COLO829 (cell line): ENCODE results near the gene STAT2.
"Not testable (repeated sequence)": the region's sequence is repeated elsewhere in the genome, so short reads cannot be mapped to it uniquely, and the experiment has no call there.

Experiments
- DNase-seq: peaks from one replicate; pipeline ENCODE4 v3.0.0; 2012; ENCODE audit warnings: low spot score

The STAT2 gene

DNA sequence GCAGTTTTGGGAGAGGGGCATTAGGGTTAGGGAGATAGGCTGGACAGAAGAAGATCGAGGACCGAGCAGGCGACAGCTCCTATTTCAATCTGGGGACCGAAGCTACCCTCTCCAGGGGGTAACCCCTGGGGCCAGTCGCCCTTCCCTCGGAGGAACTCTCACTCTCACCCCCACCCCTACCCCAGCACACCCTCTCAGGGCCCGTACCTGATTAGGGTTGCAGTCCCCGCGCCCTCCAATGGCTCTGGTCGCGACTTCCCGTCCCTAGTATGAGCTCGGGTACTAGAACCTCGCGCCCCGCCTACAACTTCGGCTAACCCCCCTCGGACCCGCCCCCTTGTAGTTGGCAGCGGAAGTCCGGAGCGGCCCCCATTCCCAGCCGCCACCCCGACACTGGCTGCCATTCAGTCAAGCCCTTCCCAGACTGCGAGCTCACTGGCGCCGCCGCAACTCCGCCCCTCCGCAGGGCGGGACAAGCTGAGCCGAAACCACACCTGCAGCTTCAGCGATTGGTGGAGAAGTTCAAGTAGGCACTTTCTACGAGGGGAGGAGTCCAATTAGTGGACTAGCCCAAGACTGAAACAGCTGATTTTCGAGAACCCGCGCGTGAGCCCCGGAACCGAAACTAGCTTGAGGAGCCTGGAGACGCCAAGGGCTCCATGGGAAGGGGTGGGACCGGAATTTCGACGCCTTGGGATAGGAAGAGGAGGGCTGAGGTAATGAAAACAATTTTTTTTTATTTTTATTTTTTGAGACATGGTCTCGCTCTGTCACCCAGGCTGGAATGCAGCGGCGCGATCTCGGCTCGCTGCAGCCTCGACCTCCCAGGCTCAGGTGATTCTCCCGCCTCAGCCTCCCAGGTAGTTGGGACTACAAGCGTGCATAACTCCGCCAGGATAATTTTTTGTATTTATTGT, at the start of gene STAT2:
STAT2 (minus strand) TSS at position 257 of the 917 bp plus-strand sequence. CDS start 3,536 bp downstream, outside the sequence.
- DNase-seq: peak; percentile 97

DNA sequence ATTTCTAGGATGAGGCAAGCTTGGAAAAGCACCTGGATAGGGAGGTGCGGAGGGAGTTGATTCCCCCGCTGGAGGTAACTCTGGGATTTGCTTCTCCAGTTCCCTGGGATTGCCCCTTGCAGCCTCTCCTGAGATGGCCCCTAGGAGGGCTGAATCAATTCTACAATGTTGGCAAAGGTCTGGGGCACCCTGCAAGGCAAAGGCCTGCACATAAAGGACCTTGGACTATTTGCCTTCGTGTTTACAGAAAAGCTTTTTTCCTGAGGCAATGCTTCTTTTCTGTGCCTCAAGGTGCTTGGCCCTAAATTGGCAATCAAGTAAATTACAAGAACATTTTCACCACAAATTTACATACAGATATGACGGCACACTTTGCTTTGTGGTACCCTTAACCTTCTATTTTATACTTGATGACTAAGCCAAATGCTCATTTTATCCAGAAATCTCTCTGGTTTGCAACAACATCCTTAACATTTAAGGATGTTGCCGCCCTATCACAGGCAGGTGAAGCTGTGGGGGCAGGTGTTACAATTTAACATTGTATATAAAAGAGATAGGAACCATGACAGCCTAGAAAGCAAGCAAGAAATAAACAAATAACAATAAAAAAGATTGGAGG, 49.0 kb upstream of the STAT2 start:
- DNase-seq: no peak

DNA sequence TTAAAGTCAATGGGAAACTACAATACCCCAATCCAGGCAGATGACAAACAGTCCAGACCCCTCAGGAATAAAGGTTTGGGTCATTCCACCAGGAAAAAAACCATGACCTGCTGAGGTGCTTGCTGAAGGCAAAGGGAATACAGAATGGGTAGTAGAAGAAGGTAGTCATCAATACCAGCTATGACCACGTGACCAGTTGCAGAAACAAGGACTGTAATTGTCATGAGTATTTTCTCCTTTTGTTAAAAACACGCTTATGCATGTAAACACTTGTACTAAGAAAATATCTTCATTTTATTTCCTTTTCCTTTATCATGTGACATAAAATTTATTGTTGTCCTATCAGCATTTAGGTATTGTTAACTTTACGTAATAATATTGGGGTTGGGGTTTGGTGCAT, 44.3 kb upstream of the STAT2 start:
- DNase-seq: not testable (repeated sequence)

DNA sequence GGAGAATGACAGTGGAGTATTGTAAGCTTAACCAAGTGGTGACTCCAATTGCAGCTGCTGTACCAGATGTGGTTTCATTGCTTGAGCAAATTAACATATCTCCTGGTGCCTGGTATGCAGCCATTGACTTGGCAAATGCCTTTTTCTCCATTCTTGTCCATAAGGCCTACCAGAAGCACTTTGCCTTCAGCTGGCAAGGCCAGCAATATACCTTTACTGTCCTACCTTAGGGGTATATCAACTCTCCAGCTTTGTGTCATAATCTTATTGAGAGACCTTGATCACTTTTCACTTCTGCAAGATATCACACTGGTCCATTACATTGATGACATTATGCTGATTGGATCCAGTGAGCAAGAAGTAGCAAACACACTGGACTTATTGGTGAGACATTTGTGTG, 41.7 kb upstream of the STAT2 start:
- not testable (repeated sequence) for DNase-seq

DNA sequence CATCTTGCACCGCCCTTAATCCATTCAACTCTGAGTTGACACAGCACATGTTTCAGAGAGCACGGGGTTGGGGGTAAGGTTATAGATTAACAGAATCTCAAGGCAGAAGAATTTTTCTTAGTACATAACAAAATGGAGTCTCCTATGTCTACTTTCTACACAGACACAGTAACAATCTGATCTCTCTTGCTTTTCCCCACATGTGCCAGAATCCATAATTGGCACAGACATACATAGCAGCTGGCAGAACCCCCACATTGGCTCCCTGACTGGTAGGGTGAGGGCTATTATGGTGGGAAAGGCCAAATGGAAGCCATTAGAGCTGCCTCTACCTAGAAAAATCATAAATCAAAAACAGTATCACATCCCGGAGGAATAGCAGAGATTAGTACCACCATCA, 41.2 kb upstream of the STAT2 start:
- not testable (repeated sequence) for DNase-seq

DNA sequence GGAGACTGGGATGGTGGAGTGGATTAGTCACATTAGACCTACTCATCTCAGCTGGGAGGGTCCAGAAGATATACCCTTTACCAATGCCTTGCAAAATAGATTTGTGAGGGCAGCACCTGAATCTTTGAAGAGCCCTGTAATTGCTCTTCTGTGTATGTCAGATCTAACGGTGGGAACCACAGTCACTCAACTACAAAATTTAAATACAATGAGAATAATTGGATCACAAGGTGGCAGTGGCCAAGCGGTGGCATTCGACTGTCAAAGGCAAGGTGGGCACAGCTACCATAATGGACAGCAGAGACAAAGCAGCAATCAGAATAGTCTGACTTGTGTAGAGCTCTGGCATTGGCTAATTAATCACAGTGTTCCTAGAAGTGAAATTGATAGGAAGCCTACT, 39.6 kb upstream of the STAT2 start:
- not testable (repeated sequence) for DNase-seq

DNA sequence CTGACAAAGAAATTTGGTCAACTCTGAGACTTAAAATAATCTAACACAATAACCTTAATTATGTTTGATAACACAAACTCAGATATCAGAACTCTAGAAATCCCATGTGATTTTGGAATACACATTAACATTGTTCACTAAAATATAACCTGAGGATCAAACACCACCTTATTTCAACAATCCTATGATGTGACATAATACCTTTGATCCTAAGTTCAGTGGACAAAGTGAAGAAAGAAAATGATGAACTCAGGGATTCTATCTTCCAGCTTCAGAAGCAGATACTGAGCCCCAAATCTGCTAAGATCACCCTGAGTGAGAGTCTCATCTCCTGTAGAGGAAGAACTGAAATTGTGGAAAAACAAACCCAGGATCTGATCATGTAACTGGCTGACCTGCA, 38.4 kb upstream of the STAT2 start:
- no peak for DNase-seq

DNA sequence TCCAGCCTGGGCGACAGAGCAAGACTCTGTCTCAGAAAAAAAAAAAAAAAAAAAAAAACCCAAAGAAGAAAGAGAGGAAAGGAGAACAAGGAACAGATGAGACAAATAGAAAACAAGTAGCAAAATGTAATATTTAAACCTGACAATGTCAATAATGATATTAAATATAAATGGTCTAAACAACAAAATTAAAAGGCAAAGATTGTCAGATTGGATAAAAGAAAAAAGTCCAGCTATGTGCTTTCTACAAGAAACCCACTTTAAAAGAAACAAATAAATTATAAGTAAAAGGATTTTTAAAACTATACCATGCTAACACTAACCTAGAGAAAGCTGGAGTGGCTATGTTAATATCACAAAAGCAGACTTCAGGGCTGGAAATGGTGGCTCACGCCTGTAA, 32.4 kb upstream of the STAT2 start:
- DNase-seq: no peak

DNA sequence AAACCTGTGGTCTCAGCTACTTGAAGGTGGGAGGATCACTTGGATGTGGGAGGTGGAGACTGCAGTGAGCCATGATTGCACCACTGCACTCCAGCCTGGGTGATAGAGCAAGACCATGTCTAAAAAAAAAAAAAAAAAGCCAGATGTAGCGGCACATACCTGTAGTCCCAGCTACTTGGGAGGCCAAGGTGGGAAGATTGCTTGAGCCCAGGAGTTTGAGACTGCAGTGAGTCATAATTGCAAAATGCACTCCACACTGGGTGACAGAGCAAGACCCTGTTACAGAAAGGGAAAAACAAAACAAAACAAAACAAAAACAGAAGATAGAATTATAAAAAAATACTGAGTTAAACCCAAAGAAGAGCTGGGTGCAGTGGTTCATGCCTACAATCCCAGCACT, 31.8 kb upstream of the STAT2 start:
- no peak for DNase-seq

DNA sequence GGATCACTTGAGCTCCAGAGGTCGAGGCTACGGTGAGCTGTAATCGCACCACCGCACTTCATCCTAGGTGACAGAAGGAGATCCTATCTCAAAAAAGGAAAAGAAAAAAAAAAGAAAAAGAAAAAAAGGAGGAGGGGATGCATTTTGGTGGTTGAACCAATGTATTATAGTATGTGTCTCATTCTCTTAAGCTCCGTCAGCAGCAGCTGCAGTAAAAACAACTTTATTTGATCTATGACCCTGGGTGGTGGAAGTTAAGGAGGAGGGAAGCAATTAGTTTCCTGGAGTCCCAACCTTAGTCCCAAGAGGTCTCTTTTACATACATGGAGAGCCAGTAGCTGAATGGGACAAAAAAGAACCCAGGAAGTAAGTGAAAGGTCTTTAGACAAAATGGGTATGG, 29.5 kb upstream of the STAT2 start:
- no peak for DNase-seq

DNA sequence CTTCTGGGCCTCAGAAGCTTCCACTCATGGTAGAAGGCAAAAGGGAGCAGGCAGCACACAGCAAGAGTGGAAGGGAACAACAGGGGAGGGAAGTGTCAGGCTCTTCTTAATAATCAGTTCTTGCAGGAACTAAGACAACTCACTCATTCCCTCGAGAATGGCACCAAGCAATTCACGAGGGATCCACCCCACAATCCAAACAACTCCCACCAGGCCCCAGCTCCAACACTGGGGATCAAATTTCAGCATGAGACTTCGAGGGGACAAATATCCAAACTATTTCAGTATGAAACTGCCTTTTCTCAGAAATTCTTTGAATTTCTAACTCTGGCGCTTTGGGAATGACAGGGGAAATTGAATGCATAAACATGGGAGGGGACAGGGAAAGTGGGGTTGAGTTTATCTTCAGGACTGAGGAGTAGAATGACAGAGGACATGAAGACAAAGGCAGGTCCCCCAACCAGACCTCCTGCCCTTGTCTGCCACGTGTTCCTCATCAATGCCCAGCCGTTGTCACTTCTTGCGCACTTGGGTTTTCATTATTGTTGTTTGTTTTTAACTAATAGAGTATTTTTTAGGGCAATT, 27.3 kb upstream of the STAT2 start:
- no peak for DNase-seq

DNA sequence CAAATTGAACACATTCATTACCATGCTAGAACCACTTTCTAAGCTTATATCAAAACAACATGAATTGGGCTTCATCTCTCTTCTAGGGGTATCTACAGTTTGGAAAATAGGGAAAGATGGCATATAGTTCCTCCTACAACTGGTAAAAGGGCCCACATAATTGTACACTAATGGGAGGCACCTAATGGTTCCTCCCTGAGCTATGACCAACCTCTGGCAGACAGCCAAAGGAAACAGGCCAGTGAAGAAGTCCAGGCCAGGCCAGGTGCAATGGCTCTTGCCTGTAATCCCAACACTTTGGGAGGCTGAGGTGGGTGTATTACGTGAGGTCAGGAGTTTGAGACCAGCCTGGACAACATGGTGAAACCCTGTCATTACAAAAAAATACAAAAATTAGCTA, 26.0 kb upstream of the STAT2 start:
- no peak for DNase-seq

DNA sequence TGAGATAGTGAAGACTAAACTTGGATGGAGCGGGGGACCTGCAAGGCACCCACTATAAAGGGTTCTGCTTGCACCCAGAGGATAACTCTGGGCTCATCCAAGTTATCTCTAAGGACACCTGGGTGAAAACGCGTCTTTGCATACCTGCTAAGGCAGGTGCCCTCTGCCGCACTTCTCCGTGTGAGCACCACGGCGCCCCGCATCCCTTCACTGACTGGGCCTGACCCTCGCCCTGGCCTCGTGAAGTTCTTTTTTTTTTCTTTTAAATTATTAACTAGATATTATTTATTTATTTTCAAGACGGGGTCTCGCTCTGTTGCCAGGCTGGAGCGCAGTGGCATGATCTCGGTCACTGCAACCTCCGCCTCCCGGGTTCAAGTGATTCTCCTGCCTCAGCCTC, 22.7 kb upstream of the STAT2 start:
- no peak for DNase-seq

DNA sequence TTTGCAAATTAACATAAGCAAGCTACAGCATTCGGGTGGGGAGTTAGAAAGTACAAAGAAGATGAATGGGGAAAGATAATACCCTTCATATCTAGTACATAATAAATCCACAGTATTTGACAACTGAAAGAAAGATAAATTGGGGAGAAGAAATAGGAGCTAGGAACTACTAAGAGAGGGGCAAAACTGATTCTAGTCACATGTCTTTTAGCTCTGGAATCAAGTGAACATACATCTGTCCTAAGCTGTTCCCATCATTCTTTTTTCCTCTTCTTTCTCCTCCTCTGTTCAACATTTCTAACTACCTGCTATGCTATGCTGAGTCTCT, 18.0 kb upstream of the STAT2 start:
- DNase-seq: no peak

DNA sequence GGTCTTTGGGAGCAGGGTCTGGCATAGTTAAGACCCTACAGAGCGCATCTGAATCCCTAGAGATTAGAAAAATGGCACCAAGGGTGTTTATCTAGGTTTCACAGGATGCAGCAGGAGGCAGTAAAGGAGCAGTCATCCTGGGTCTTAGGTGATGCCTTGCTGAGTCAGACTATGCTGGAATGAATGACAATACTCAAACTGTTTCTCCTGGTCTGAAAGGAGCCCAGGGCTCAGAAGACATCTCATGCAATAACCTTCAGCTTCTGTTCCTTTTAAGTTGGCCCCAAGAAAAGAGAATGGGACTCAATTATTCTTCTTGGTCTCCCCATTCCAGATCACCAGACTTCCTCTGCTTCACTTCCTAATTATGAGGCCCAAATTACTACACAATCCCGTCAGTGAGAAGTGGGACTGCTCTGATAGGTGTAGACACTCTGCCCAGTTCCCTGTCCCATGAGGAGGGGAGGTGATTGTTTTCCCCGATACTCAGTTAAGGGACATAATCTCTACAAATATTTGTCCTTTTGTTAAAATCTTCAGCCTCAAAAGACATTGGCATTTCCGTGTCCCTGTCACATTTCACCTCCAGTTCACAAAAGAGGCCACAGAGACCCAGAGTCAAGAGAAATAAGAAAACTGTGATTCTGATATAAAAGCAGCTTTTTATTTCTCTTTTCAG, 17.5 kb upstream of the STAT2 start:
- DNase-seq: peak; percentile 23

DNA sequence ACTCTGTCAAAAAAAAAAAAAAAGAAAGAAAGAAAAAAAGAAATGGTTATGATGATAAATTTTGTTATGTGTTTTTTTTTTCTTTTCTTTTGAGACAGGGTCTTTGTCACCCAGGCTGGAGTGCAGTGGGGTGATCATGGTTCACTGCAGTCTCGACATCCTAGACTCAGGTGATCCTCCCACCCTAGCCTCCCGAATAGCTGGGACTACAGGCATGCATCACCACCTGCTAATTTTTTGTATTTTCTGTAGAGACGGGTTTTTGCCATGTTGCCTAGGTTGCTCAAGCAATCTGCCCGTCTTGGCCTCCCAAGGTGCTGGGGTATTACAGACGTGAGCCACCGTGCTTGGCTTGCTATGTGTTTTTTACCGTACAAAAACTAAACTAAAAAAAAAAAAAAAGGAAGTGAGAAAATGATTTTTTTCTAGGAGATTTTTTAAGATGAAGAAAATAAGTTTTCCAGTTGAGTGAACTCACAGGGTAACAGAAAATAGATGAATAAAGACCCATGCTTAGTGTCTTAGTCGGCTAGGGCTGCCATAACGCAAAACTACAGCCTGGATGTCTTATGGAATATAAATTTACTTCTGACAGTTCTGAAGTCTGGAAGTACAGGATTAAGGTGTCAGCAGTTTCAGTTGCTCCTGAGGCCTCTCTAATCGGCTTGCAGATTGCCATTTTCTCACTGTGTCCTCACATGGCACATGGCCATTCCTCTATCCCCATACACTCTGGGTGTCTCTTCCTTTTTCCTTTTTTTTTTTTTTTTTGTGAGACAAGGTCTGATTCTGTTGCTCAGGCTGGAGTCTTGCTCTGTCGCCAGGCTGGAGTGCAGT, 15.9 kb upstream of the STAT2 start:
- DNase-seq: no peak

DNA sequence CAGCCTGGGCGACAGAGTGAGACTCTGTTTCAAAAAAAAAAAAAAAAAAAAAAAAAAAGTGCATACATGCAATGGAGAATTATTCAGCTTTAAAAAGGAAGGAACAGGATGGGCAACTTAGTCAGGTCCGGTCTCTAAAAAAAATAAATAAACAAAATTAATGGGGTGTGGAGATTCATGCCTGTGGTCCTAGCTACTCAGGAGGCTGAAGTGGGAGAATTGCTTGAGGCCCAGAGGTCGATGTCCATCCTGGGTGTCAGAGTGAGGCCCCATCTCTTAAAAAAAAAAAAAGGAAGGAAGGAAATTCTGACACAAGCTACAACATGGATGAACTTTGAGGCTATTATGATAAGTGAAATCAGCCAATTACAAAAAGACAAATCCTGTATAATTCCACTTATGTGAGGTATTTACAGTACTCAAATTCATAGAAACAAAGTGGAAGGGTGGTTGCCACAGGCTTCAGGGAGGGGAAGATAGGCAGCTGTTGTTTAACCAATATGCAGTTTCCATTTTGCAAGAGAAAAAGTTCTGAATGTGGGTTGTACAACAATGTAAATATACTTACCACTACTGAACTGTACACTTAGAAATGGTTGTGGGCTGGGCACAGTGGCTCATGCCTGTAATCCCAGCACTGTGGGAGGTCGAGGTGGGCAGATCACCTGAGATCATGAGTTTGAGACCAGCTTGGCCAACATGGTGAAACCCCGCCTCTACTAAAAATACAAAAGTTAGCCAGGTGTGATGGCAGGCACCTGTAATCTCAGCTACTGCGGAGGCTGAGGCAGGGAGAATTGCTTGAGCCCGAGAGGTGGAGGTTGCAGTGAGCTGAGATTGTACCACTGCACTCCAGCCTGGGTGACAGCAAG, 15.1 kb upstream of the STAT2 start:
- no peak for DNase-seq

DNA sequence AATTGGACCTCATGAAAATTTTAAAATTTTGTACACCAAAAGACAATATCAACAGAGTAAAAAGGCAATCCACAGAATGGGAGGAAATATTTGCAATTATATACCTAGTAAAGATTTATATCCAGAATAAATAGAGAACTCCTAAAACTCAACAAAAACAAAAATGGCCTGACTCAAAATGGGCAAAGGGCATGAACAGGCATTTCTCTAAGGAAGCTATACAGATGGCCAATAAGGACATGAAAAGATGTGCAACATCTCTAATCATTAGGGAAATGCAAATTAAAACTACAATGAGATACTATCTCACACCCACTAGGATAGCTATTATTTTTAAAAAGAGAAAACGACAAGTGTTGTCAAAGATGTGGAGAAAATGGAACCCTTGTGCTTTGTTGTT, 13.6 kb upstream of the STAT2 start:
- no peak for DNase-seq

DNA sequence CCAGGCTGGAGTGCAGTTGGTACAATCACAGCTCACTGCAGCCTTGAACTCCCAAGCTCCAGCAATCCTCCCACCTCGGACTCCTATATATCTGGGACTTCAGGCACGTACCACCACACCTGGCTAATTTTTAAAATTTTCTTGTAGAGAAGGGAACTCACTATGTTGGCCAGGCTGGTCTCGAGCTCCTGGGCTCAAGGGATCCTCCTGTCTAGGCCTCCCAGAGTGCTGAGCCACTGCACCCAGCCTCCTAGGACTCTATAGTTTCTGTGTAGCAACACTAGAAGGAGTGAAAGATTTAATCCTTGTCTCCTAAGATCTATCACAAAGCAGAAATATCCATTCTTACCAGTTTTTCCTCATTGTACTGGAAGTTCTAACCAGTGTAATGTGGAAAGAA, 7.0 kb upstream of the STAT2 start:
- DNase-seq: no peak

DNA sequence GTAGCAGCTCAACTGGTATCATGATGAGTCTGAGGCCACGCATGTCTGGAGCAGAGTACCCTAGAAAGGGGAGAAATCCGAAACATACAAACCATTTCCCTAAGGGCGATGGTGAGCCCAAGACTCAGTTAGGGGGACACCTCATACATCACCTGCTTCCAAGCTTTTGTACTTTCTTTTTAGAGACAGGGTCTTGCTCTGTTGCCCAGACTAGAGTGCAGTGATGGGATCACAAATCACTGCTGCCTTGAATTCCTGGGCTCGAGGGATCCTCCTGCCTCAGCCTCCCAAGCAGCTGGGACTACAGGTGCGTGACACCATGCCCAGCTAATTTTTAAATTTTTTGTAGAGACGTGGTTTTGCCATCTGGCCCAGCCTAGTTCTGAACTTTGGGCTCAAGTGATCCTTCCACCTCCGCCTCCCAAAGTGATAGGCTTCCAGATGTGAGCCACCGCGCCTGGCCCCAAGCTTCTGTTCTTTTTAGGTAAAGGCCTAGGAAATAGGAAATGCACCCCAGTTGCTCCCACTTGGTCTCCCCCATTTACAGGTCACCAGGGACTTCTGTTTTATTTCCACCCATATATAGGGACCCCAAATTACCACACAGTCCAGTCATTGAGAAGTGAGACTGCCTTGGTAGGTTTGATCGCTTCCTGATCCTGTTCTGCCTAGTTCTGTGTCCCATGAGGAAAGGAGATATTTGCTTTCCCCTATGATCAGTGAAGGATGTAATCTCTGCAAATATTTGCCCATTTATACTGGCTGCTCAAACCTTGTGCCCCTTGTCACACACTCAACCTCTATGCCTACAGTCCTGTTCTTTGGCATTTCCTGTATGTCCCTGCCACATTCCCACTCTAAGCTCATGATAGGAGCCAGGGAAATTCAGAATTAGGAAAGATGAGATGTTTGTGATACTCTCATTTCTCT, 2.5 kb upstream of the STAT2 start, which contains the start of gene APOF:
APOF (minus strand) TSS at position 728 of the 930 bp plus-strand sequence; CDS start at position 616, 112 bp downstream.
- DNase-seq: no peak
